NCI-H1694 treated with DMSO at 0.1 percent for 48 hours (cell line): Measurements from ENCODE around the gene HIVEP3.
A peak's percentile ranks its signal among the peaks of the same experiment; 100 is the strongest.

Experiments
- DNase-seq: peaks from one replicate; lab custom pipeline; 2025; lab: John Stamatoyannopoulos, UW

Gene HIVEP3

DNA sequence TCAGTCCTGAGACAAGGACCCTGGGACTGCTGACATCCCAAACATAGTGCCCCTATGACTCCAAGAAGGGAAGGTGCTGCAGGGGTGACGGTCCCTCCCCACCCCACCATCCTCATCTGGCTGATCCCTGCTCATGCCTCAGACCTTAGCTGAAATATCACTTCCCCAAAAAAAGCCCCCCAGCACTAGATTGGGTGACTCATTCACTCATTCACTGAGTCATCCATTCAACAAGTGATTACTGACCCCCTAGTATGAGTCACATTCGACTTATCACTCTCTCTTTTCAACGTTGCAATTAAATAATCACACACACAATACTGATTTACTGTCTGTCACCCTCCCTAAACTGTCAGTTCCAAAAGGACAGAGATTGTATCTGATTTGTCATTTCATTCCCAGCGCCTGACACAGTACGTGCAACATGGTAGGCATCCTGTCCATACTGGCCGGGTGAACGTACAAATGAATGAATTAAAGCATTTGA lies 48.6 kb downstream of the HIVEP3 start:
- no peak for DNase-seq

DNA sequence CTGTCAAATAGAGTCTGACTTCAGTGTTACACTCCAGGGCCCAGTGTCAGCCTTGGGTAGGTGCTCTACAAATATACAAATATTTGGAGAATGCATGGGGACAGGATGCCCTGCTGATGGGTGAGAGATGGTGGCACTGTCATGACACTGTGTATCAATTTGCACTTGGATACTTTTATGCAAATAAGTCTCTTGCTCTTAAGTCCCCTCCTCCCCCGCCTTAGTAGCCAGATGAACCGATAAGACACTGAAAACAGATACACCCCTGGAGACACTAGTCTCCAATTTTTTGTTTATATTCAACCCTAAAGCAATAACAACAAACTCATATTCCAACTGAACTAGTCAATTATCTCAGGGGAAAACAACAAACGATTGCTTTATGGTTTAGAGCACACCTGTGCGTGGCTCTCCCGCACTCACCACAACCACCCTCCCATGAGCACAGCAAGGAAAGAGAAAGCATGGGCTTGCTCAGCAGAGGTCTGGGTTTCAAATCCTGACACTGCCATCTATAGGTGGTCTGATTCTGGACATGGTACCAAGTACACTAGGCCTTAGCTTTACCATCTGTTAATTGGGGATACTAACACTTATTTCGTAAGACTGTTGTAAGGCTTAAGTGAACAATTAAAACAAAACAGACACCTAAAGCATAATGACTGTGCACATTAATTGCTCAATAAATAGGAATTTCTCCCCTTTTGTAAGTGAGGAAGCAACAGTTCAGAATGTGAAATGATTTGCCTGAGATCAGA lies 50.3 kb downstream of the HIVEP3 start:
- no peak for DNase-seq

DNA sequence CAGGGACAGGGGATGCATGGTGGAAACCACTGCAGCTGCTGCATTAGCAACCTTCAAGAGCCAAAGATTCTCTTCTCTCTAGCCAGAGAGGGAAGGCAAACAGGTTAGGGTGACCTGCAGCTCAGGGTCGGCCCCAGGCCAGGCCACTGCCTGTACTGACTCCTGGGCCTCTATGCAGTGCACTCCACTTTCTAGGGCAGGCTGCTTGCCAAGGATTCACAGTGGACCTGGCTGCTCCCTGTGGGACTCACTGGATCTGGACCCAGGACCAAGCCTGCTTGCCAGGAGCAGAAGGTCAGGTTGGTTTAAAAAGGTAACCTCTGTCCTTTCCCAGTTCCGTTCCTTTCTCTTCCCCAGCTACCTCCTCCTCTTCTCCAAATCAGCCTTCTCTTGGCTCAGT lies 52.4 kb downstream of the HIVEP3 start:
- no peak for DNase-seq

DNA sequence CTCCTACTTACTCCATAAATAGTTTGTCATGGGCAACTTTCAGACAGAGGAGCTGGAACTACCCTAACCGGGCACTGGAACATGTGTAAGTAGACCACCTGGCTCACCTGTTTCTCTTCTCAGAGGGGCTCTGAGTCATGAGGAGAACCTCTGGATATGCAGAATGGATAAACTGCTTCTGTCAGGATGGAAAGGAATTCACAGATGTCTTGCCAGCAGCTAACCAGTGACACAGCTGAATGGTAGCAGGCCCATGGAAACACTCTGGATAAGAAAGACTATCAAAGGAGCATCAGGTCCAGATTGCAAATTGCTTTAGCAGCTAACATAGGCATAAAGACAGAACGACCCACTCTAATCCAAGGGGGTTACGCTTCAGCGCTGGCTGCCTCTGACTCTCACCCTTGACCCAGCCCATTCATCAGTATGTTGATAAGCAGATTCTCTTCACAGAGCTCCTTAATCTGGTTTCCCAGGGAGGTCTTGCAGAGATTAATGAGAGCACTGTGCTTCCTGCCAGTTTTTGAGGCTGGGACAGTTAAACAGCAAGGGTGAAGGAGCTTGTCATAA lies 54.2 kb downstream of the HIVEP3 start:
- DNase-seq: no peak

- no peak for DNase-seq
Observed at GRCh38 chr1:41863718-41864117, 55.0 kb downstream of the HIVEP3 start.

DNA sequence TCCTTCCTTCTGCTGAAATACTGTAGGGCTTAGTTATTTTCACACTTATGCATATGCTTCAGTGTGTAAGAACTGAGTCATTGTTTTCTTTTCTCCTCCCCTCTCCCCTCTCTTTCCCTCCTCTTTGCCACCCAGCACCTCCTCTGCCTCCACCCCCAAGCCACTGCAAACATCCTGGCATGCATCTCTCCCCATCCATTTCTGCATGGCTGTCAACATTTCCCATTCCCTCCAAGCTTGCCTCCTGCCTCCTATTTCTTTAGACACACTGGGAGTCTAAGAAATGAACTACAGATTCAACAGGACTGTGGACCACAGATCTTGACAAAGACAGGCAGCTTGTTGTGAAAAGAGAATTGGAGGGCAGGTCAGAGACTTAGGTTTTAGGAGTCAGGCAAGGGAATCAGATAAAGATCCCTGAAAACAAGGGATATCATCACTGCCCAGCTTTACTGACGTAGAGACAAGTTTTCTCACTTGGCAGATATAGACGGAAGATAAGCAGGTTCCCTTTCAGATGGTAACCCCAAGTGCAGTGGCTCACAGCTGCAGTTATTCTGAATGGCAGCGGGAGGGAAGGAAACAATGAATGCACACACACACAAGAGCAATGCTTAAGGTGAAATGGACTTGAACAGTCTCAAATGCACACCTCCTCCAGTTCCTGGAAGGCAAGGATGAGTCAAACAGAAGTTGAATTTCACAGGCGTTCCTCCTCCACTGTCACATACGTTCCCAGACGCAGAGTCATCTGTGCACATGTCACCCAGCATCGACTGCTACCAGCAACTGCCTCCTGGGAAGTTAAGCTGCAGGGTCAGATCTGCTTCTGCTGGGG lies 56.1 kb downstream of the HIVEP3 start:
- no peak for DNase-seq

GRCh38 chr1:41861535-41862383 lies 57.0 kb downstream of the HIVEP3 start:
- no peak for DNase-seq

- DNase-seq: no peak
Observed at GRCh38 chr1:41860771-41861170, 58.0 kb downstream of the HIVEP3 start.

GRCh38 chr1:41860214-41860613 lies 58.5 kb downstream of the HIVEP3 start:
- no peak for DNase-seq

- no peak for DNase-seq
Observed at GRCh38 chr1:41859686-41860085, 59.0 kb downstream of the HIVEP3 start.

DNA sequence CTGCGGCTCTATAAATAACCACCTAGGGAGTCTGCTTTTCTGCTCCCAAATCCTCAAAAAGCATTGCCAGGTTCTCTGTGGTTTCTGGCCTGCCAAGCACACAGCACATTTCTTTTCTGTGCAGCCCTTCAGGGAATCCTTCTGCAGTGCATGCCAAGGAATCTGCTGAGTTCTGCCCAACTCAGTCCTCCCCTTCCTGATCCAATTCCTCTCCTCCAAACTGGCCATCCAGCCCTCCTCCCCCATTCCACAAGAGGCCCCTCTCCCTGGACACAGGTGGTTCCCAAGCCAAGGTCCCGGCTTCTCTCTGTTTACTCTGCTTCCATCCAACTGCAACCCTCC lies 61.8 kb downstream of the HIVEP3 start:
- DNase-seq: no peak

GRCh38 chr1:41856151-41856943 lies 62.4 kb downstream of the HIVEP3 start:
- peak; percentile 78 for DNase-seq

- DNase-seq: no peak
Observed at GRCh38 chr1:41855713-41856112, 63.0 kb downstream of the HIVEP3 start.

- no peak for DNase-seq
Observed at GRCh38 chr1:41853907-41854306, 64.8 kb downstream of the HIVEP3 start.

DNA sequence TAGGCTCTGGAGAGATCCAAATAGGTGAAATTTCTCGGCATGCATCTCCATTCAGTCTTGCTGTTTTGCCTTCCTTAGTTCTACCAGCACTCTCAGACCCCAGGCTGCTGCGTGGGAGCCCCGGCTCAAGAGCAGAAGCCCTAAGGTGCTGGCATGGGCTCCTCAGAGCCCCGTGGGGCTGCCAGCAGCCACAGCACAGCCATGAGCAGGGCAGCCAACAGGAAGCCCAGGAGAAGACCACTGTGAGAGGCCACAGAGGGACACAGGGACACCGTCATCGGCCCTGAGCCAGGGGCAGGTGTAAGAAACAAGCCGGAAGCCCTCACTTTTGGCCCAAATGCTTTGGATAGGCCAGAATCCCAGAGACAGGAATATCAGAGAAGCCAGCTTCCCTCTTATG lies 66.6 kb downstream of the HIVEP3 start:
- no peak for DNase-seq

- no peak for DNase-seq
Observed at GRCh38 chr1:41851589-41851988, 67.1 kb downstream of the HIVEP3 start.

GRCh38 chr1:41850029-41850428 lies 68.7 kb downstream of the HIVEP3 start:
- no peak for DNase-seq

DNA sequence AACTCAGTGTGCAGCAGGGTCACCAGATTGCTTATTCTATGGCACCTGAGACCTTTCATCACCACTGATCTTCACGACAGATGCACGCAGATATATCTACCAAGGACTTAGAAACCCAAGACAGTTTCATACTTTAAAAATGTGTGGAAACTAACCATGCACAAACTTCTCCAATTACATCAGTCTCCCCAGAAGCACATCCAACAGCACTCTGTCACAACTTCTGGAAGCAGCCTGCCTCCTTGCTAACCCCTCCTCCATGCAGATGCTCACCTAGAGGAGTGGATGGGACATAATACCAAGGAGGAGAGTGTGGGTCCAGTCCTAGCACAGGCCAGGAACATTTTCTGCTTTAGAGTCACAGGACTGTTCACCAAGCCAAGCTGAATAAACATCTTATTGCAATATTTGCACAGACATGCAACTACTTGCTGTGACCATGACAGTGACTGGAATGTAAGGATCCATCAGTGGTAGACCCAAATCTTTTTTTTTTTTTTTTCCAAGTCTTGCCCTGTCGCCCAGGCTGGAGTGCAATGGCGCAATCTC lies 69.4 kb downstream of the HIVEP3 start:
- no peak for DNase-seq

DNA sequence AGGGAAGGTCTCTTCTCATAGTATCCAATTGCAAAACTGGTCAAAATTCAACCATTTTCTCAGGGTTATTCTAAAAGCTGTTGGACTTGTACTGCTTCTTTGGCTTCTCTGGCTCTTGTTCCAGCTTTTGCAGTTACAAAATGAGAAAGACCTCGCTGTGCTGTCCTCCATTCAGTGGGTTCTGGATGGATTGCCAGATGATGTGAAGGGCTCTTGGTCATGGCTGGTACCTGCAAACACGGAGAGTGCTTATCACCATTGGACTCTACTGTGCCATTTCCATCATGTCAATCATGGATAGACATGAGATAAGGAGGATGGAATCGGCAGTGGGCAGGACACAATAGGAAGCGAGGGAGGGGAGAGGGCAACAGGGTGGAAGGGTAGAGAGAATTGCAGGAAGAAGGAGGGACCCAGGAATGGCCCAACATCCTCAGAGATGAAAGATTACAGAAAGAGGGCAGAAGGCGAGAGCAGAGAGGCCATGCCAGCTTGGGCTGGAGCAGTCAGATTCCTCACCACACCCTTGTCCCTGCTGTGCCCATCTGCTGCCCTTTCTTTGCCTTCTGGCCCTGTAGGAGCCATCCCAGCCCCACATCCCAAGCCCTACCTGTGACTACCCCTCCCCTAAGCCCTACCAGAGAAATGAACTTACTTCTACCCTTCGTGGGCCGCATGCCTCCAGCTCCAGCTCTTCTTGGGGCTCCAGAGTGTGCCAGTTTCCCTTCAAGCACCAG lies 70.3 kb downstream of the HIVEP3 start:
- DNase-seq: no peak

- DNase-seq: no peak
Observed at GRCh38 chr1:41847733-41848132, 71.0 kb downstream of the HIVEP3 start.
